K562 (cell line): ENCODE results near the gene MBD5. TPM values are rescaled to one million over a fixed set of nuclear protein-coding genes. Genes with fewer than 3 reads are reported as not detected.

Experiments used
- ATF1 ChIP-seq, 2 experiments: fragments of 450-650 bp in 1 of 2; IDR thresholded peaks; 2 replicates each; pipeline ENCODE4 v1.6.1; 2016; ENCODE audit warnings: missing compliant biosample characterization in 1 of 2, missing genetic modification characterization in 1 of 2
- C11orf30 ChIP-seq: fragments of 450-650 bp; IDR thresholded peaks from 2 replicates; pipeline ENCODE4 v1.6.1; 2016; ENCODE audit warnings: low read depth, mild to moderate bottlenecking
- CREB5 ChIP-seq: fragments of 250-450 bp; sonication (Bioruptor Pico); IDR thresholded peaks from 2 replicates; pipeline ENCODE4 v1.5.0; 2020; ENCODE audit warnings: mild to moderate bottlenecking
- HNRNPUL1 ChIP-seq: fragments of 200-400 bp; formaldehyde crosslinking; IDR thresholded peaks from 2 replicates; pipeline ENCODE4 v1.6.1; 2017; ENCODE audit warnings: low read length
- HOMEZ ChIP-seq: fragments of 250-450 bp; sonication (Bioruptor Pico); IDR thresholded peaks from 2 replicates; pipeline ENCODE4 v1.4.0; 2020; ENCODE audit warnings: mild to moderate bottlenecking, moderate library complexity
- MAFF ChIP-seq: IDR thresholded peaks from 2 replicates; pipeline ENCODE4 v1.6.1; 2012; ENCODE audit warnings: low read length, improper control_type of control experiment
- MXI1 ChIP-seq: IDR thresholded peaks from 2 replicates; pipeline ENCODE4 v1.6.1; 2011; ENCODE audit warnings: low read depth, mild to moderate bottlenecking, improper control_type of control experiment, low read length
- NEUROD1 ChIP-seq: fragments of 150-350 bp; IDR thresholded peaks from 2 replicates; pipeline ENCODE4 v1.6.1; 2014; ENCODE audit warnings: borderline replicate concordance, low read length, low read depth; ENCODE audit not compliant: partially characterized antibody
- NFXL1 ChIP-seq: fragments of 450-650 bp; formaldehyde crosslinking; IDR thresholded peaks from 2 replicates; pipeline ENCODE4 v1.4.0; 2021; ENCODE audit warnings: mild to moderate bottlenecking
- PCBP1 ChIP-seq: fragments of 200-400 bp; formaldehyde crosslinking; IDR thresholded peaks from 2 replicates; pipeline ENCODE4 v1.6.1; 2018; ENCODE audit warnings: mild to moderate bottlenecking, low read depth, low read length; ENCODE audit not compliant: poor library complexity, severe bottlenecking
- SMAD1 ChIP-seq: fragments of 150-350 bp; IDR thresholded peaks from 2 replicates; pipeline ENCODE4 v1.6.1; 2014; ENCODE audit warnings: low read length, low read depth; ENCODE audit not compliant: partially characterized antibody
- SMARCE1 ChIP-seq: fragments of 450-650 bp; IDR thresholded peaks from 2 replicates; pipeline ENCODE4 v1.7.1; 2016; ENCODE audit warnings: mild to moderate bottlenecking
- SNIP1 ChIP-seq: fragments of 450-650 bp; IDR thresholded peaks from 2 replicates; pipeline ENCODE4 v1.7.1; 2017; ENCODE audit warnings: low read depth, mild to moderate bottlenecking
- TGIF2 ChIP-seq: sonication (generic); formaldehyde crosslinking; IDR thresholded peaks from 2 replicates; pipeline ENCODE4 v1.8.1; 2022; ENCODE audit warnings: mild to moderate bottlenecking, missing genetic modification reagents, moderate library complexity
- VEZF1 ChIP-seq: fragments of 200-800 bp; sonication (Bioruptor generic); IDR thresholded peaks from 2 replicates; pipeline ENCODE4 v1.6.1; 2017; ENCODE audit warnings: missing genetic modification characterization, missing compliant biosample characterization
- XRCC3 ChIP-seq: fragments of 450-650 bp; IDR thresholded peaks from 2 replicates; pipeline ENCODE4 v1.6.1; 2017; ENCODE audit warnings: mild to moderate bottlenecking, moderate library complexity
- ZNF584 ChIP-seq: fragments of 200-800 bp; sonication (Bioruptor generic); IDR thresholded peaks from 2 replicates; pipeline ENCODE4 v1.6.1; 2016; ENCODE audit warnings: low read depth, mild to moderate bottlenecking, missing genetic modification characterization, missing compliant biosample characterization
- ZNF589 ChIP-seq: fragments of 200-800 bp; sonication (Bioruptor generic); IDR thresholded peaks from 2 replicates; pipeline ENCODE4 v1.6.1; 2016; ENCODE audit warnings: low read depth, missing genetic modification characterization, missing compliant biosample characterization
- ZNF668 ChIP-seq: fragments of 250-450 bp; sonication (Bioruptor Pico); IDR thresholded peaks from 2 replicates; pipeline ENCODE4 v1.8.0; 2022; ENCODE audit warnings: mild to moderate bottlenecking, inconsistent platforms
- polyA plus RNA-seq, 8 experiments: library from polyadenylated mRNA; depleted of rRNA in 4 of 8; stranded (reverse) in 5 of 8; unstranded in 3 of 8; fragments of >200 nt; fragmentation: Nextera tagmentation in 2 of 8; fragmentation: Illumina TruSeq in 1 of 8; extraction: Ambion mirVana in 2 of 8; extraction: Trizol in 1 of 8; gene quantifications; 2 replicates each; pipeline versions ENCODE4 v1.2.1 to v1.2.3, GENCODE V29; 2011 to 2014; ENCODE audit warnings: inconsistent platforms in 1 of 8, missing spikeins in 1 of 8
- total RNA-seq, 7 experiments: library from RNA; depleted of rRNA in 6 of 7; stranded (reverse); fragments of >200 nt in 6 of 7; fragmentation: Illumina TruSeq in 2 of 7; extraction: Trizol in 2 of 7; gene quantifications; 2 replicates each; pipeline versions ENCODE4 v1.2.1 to v1.2.3, GENCODE V29; 2011 to 2021; ENCODE audit warnings: low replicate concordance in 1 of 7

MBD5 gene
- total and polyA plus RNA-seq, 9 of the 15 experiments (the other 6 are each of a cell fraction or from before 2014, with no cell fraction given), result 3.4 to 14.5 (median 9.0) TPM

- TF ChIP-seq NEUROD1 (no peak), XRCC3 (no peak), HOMEZ (CRISPR knock-in tag) (no peak), ZNF589 (CRISPR knock-in tag) (0 out of 2 replicates have a peak, but pooled peaks have one; percentile 48), CREB5 (no peak), ZNF584 (CRISPR knock-in tag) (peak; percentile 46; the same call in 1 of the 2 replicates), ATF1 (CRISPR knock-in tag; IDR thresholded peaks at IDR 0.05) (no peak), ATF1 (tag; IDR thresholded peaks at IDR 0.05) (no peak), HNRNPUL1 (no peak), PCBP1 (no peak), MXI1 (no peak), VEZF1 (no peak), SMARCE1 (no peak), MAFF (peak; percentile 31; the same call in 1 of the 2 replicates), NFXL1 (CRISPR knock-in tag) (no peak), TGIF2 (CRISPR knock-in tag) (no peak), ZNF668 (CRISPR knock-in tag) (no peak), SMAD1 (no peak), SNIP1 (no peak), C11orf30 (peak; percentile 54)
- TF ChIP-seq, all 486 proteins: peak for 17
Measured at GRCh38 chr2:148545390-148546256, 524.7 kb downstream of the MBD5 start (continued).
